GM21576 (cell line): ENCODE data around the gene C2orf76.
A peak's percentile ranks its signal among the peaks of the same experiment; 100 is the strongest.
"Not testable (repeated sequence)": the region's sequence is repeated elsewhere in the genome, so short reads cannot be mapped to it uniquely, and the experiment has no call there.

Source experiments
- ATAC-seq: cut with Tn5 transposase; IDR thresholded peaks from one replicate; pipeline ENCODE4 v1.9.1; 2021; ENCODE audit warnings: mild to moderate bottlenecking, moderate library complexity; ENCODE audit not compliant: unreplicated experiment

C2orf76 gene

GRCh38 chr2:119301413-119301812 lies 65.2 kb downstream of the C2orf76 start:
- ATAC-seq, result no peak

- no peak for ATAC-seq
These were observed 70.8 kb downstream of the C2orf76 start for GRCh38 chr2:119295688-119296375.

GRCh38 chr2:119294671-119295070 lies 72.0 kb downstream of the C2orf76 start:
- no peak for ATAC-seq

- no peak for ATAC-seq
These were observed 72.7 kb downstream of the C2orf76 start for GRCh38 chr2:119293900-119294299.

- ATAC-seq, result no peak
These were observed 73.4 kb downstream of the C2orf76 start for GRCh38 chr2:119293254-119293653.

GRCh38 chr2:119292226-119292625 lies 74.4 kb downstream of the C2orf76 start:
- no peak for ATAC-seq

GRCh38 chr2:119291588-119292167 lies 75.0 kb downstream of the C2orf76 start:
- ATAC-seq, result no peak

- ATAC-seq, result peak; percentile 84
These were observed 75.6 kb downstream of the C2orf76 start for GRCh38 chr2:119290859-119291587.

GRCh38 chr2:119289642-119290041 lies 77.0 kb downstream of the C2orf76 start:
- no peak for ATAC-seq

- no peak for ATAC-seq
These were observed 77.5 kb downstream of the C2orf76 start for GRCh38 chr2:119289093-119289492.

GRCh38 chr2:119288576-119288975 lies 78.1 kb downstream of the C2orf76 start:
- ATAC-seq, result no peak

- no peak for ATAC-seq
These were observed 80.0 kb downstream of the C2orf76 start for GRCh38 chr2:119286661-119287060.

- ATAC-seq, result no peak
These were observed 82.7 kb downstream of the C2orf76 start for GRCh38 chr2:119283873-119284331.

- ATAC-seq, result no peak
These were observed 83.6 kb downstream of the C2orf76 start for GRCh38 chr2:119282996-119283511.

GRCh38 chr2:119282146-119282995 lies 84.3 kb downstream of the C2orf76 start:
- no peak for ATAC-seq

- no peak for ATAC-seq
These were observed 86.0 kb downstream of the C2orf76 start for GRCh38 chr2:119280680-119281079.

- no peak for ATAC-seq
These were observed 87.0 kb downstream of the C2orf76 start for GRCh38 chr2:119279666-119280065.

GRCh38 chr2:119278946-119279345 lies 87.7 kb downstream of the C2orf76 start:
- ATAC-seq, result no peak

GRCh38 chr2:119278385-119278784 lies 88.2 kb downstream of the C2orf76 start:
- not testable (repeated sequence) for ATAC-seq

- ATAC-seq, result no peak
These were observed 89.8 kb downstream of the C2orf76 start for GRCh38 chr2:119276864-119277263.

- no peak for ATAC-seq
These were observed 99.0 kb downstream of the C2orf76 start for GRCh38 chr2:119267604-119268003.
